ENCODE measurements around the gene TCEA3. TPM values are rescaled to one million over a fixed set of nuclear protein-coding genes. Genes with fewer than 3 reads are reported as not detected.

The TCEA3 gene
- total RNA-seq, 1 experiment from 2014 or later: 0.37 TPM

DNA sequence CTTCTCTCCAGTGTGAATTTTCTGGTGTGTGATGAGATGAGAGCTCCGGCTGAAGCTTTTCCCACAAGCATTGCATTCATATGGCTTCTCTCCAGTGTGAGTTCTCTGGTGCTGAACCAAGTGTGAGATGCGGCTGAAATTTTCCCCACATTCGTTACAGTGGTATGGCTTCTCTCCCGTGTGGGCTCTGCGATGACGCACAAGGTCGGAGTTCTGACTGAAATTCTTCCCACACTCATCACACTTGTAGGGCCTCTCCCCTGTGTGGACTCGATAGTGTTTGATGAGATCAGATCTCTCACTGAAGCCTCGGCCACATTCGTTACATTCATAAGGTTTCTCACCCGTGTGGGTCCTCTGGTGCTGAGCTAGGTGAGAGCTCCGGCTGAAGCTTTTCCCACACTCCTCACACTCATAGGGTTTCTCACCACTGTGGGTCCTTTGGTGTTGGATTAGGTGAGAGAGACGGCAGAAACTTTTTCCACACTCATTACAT, 62.3 kb downstream of the TCEA3 start:
- H3K4me3 Mint-ChIP-seq: no peak overlapping the region
- H3K36me3 Mint-ChIP-seq: peaks cover 58% of the 10 kb centered on the region
- no peaks in the 10 kb centered on the region for H3K4me1 Mint-ChIP-seq
- ATAC-seq (no peak), DNase-seq (ENCODE audit: low spot score) (no peak)
- no peak overlapping the region for H3K27ac Mint-ChIP-seq
- CTCF ChIA-PET: no interaction called here
- POLR2A ChIA-PET: interaction anchor here (0.5 kb wide), 1 partner anchor 69 kb away, joined by 4 read pairs; no protein-coding TSS in a partner anchor
- H3K9me3 Mint-ChIP-seq: peaks cover 61% of the 10 kb centered on the region
- peaks cover 100% of the 10 kb centered on the region for H3K27me3 Mint-ChIP-seq (ENCODE audit: low read depth)
- TF ChIP-seq, protein P1, sequence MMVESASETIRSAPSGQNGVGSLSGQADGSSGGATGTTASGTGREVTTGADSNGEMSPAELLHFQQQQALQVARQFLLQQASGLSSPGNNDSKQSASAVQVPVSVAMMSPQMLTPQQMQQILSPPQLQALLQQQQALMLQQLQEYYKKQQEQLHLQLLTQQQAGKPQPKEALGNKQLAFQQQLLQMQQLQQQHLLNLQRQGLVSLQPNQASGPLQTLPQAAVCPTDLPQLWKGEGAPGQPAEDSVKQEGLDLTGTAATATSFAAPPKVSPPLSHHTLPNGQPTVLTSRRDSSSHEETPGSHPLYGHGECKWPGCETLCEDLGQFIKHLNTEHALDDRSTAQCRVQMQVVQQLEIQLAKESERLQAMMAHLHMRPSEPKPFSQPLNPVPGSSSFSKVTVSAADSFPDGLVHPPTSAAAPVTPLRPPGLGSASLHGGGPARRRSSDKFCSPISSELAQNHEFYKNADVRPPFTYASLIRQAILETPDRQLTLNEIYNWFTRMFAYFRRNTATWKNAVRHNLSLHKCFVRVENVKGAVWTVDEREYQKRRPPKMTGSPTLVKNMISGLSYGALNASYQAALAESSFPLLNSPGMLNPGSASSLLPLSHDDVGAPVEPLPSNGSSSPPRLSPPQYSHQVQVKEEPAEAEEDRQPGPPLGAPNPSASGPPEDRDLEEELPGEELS (CRISPR knock-in tag; IDR thresholded peaks at IDR 0.05): no peak
- TF ChIP-seq GTF2I (CRISPR knock-in tag; conservative IDR thresholded peaks at IDR 0.05) (peak; percentile 67; the same call in 1 of the 2 replicates), RORB (CRISPR knock-in tag; IDR thresholded peaks at IDR 0.05) (no peak)
- TF ChIP-seq, protein P2, sequence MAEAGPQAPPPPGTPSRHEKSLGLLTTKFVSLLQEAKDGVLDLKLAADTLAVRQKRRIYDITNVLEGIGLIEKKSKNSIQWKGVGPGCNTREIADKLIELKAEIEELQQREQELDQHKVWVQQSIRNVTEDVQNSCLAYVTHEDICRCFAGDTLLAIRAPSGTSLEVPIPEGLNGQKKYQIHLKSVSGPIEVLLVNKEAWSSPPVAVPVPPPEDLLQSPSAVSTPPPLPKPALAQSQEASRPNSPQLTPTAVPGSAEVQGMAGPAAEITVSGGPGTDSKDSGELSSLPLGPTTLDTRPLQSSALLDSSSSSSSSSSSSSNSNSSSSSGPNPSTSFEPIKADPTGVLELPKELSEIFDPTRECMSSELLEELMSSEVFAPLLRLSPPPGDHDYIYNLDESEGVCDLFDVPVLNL (CRISPR knock-in tag; IDR thresholded peaks at IDR 0.05; ENCODE audit: borderline replicate concordance, low read depth): no peak

DNA sequence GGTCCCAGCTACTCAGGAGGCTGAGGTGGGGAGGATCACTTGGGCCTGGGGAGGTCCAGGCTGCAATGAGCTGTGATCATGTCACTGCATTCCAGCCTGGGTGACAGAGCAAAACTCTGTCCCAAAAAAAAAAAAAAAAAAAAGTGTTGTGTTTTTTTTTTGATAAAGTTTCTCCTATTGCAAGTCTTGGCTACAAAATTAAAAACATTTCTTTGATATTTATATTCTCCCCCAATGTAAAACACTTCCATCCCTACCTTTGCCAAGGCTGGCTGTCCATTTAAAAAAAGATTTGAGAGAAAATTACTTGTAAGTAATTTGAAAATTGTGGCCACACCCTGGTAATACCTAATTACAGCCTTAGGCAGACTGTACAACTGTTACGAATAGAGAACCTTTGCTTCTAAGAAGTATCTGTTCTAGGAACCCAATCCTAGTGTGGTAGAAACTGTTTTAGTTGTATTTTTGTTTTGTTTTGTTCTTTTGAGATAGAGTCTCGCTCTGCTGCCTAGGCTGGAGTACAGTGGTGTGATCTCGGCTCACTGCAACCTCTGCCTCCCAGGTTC, 66.2 kb downstream of the TCEA3 start:
- no peaks in the 10 kb centered on the region for H3K4me1 Mint-ChIP-seq
- H3K9me3 Mint-ChIP-seq: peaks cover 46% of the 10 kb centered on the region
- no peak overlapping the region for H3K27ac Mint-ChIP-seq
- no peak for TF ChIP-seq SMAD4 (CRISPR knock-in tag; IDR thresholded peaks at IDR 0.05)
- TF ChIP-seq, protein P3, sequence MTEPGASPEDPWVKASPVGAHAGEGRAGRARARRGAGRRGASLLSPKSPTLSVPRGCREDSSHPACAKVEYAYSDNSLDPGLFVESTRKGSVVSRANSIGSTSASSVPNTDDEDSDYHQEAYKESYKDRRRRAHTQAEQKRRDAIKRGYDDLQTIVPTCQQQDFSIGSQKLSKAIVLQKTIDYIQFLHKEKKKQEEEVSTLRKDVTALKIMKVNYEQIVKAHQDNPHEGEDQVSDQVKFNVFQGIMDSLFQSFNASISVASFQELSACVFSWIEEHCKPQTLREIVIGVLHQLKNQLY (CRISPR knock-in tag; IDR thresholded peaks at IDR 0.05): no peak
- TF ChIP-seq, protein P4, sequence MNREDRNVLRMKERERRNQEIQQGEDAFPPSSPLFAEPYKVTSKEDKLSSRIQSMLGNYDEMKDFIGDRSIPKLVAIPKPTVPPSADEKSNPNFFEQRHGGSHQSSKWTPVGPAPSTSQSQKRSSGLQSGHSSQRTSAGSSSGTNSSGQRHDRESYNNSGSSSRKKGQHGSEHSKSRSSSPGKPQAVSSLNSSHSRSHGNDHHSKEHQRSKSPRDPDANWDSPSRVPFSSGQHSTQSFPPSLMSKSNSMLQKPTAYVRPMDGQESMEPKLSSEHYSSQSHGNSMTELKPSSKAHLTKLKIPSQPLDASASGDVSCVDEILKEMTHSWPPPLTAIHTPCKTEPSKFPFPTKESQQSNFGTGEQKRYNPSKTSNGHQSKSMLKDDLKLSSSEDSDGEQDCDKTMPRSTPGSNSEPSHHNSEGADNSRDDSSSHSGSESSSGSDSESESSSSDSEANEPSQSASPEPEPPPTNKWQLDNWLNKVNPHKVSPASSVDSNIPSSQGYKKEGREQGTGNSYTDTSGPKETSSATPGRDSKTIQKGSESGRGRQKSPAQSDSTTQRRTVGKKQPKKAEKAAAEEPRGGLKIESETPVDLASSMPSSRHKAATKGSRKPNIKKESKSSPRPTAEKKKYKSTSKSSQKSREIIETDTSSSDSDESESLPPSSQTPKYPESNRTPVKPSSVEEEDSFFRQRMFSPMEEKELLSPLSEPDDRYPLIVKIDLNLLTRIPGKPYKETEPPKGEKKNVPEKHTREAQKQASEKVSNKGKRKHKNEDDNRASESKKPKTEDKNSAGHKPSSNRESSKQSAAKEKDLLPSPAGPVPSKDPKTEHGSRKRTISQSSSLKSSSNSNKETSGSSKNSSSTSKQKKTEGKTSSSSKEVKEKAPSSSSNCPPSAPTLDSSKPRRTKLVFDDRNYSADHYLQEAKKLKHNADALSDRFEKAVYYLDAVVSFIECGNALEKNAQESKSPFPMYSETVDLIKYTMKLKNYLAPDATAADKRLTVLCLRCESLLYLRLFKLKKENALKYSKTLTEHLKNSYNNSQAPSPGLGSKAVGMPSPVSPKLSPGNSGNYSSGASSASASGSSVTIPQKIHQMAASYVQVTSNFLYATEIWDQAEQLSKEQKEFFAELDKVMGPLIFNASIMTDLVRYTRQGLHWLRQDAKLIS (CRISPR knock-in tag; IDR thresholded peaks at IDR 0.05; ENCODE audit: borderline replicate concordance): no peak
- TF ChIP-seq, protein P5, sequence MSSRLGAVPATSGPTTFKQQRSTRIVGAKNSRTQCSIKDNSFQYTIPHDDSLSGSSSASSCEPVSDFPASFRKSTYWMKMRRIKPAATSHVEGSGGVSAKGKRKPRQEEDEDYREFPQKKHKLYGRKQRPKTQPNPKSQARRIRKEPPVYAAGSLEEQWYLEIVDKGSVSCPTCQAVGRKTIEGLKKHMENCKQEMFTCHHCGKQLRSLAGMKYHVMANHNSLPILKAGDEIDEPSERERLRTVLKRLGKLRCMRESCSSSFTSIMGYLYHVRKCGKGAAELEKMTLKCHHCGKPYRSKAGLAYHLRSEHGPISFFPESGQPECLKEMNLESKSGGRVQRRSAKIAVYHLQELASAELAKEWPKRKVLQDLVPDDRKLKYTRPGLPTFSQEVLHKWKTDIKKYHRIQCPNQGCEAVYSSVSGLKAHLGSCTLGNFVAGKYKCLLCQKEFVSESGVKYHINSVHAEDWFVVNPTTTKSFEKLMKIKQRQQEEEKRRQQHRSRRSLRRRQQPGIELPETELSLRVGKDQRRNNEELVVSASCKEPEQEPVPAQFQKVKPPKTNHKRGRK (CRISPR knock-in tag; IDR thresholded peaks at IDR 0.05; ENCODE audit: borderline replicate concordance): no peak
- TF ChIP-seq ZNF423 (CRISPR knock-in tag; IDR thresholded peaks at IDR 0.05): no peak
- no peak for TF ChIP-seq KAT7 (CRISPR knock-in tag; IDR thresholded peaks at IDR 0.05; ENCODE audit: borderline replicate concordance)
- TF ChIP-seq ZNF396 (CRISPR knock-in tag; IDR thresholded peaks at IDR 0.05; ENCODE audit: borderline replicate concordance): no peak
- no peak for TF ChIP-seq ZNF138 (CRISPR knock-in tag; conservative IDR thresholded peaks at IDR 0.05)
- no peak for TF ChIP-seq SP1 (CRISPR knock-in tag; conservative IDR thresholded peaks at IDR 0.05)
- TF ChIP-seq TEAD4 (CRISPR knock-in tag; IDR thresholded peaks at IDR 0.05): no peak
- no peak for TF ChIP-seq ZNF671 (CRISPR knock-in tag; IDR thresholded peaks at IDR 0.05)
- no peak for TF ChIP-seq CBFB (CRISPR knock-in tag; IDR thresholded peaks at IDR 0.05; ENCODE audit: low read depth)
- no peak for TF ChIP-seq ZBTB21 (CRISPR knock-in tag; IDR thresholded peaks at IDR 0.05; ENCODE audit: borderline replicate concordance)
- ATAC-seq: no peak
- H3K27me3 Mint-ChIP-seq (ENCODE audit: low read depth): peaks cover 100% of the 10 kb centered on the region
- no peak for DNase-seq (ENCODE audit: low spot score)
- ChIA-PET CTCF (interaction anchor here (1.1 to 1.8 kb wide), 5 partner anchors 10 to 78 kb away, joined by 3 to 8 read pairs (median 6); partner anchors contain the start of gene HNRNPR), POLR2A (interaction anchor here (2.0 kb wide), 1 partner anchor 14 kb away, joined by 12 read pairs; the partner anchor contains the start of gene HNRNPR)
- H3K4me3 Mint-ChIP-seq: no peak overlapping the region
- H3K36me3 Mint-ChIP-seq: peaks cover 41% of the 10 kb centered on the region
